ENCODE results near the gene ZFAND6.

The ZFAND6 gene

DNA sequence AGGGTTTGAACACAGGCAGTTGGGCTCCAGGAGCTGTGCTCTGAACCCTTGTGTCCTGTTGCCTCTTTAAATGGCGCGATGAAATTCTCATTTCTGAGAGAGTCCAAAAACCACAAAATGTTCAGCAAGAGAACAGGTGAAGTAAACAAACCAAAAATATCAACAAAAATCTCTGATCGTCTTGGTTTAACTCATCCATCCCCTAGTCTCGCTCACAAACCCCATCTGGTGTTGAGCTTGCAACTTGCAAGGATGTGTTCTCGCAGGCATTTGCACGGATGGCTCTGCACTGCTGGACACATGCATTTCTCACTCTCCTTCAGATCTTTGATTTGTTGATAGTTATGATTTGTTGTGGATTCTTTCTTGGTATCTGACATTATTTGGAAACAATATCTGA lies 124.4 kb downstream of the ZFAND6 start:
- no peaks in the 10 kb centered on the region for H3K4me1 ChIP-seq (ENCODE audit: control insufficient read depth in 1 of 2, insufficient read depth in 2 of 2, low read length in 2 of 2)
- H3K4me3 ChIP-seq (ENCODE audit: low read depth in 1 of 2, low read length in 2 of 2): no peak overlapping the region
- H3K27ac ChIP-seq (ENCODE audit: low read length): no peak overlapping the region
- H3K27me3 ChIP-seq (ENCODE audit: low read depth, low read length): no peaks in the 10 kb centered on the region
- peaks cover 28 to 66% of the 10 kb centered on the region in 2 donors for H3K36me3 ChIP-seq (ENCODE audit: control insufficient read depth in 1 of 2, insufficient read depth in 2 of 2, low read length in 2 of 2)
- H3K9me3 ChIP-seq (ENCODE audit: control insufficient read depth in 1 of 2, low read length in 2 of 2): no peaks in the 10 kb centered on the region

- H3K27ac ChIP-seq (ENCODE audit: low read length): no peak overlapping the region
- H3K9me3 ChIP-seq (ENCODE audit: control insufficient read depth in 1 of 2, low read length in 2 of 2): no peaks in the 10 kb centered on the region
- peaks cover 28 to 66% of the 10 kb centered on the region in 2 donors for H3K36me3 ChIP-seq (ENCODE audit: control insufficient read depth in 1 of 2, insufficient read depth in 2 of 2, low read length in 2 of 2)
- no peaks in the 10 kb centered on the region for H3K27me3 ChIP-seq (ENCODE audit: low read depth, low read length)
- H3K4me3 ChIP-seq (ENCODE audit: low read depth in 1 of 2, low read length in 2 of 2): no peak overlapping the region
- no peaks in the 10 kb centered on the region for H3K4me1 ChIP-seq (ENCODE audit: control insufficient read depth in 1 of 2, insufficient read depth in 2 of 2, low read length in 2 of 2)
Observed at GRCh38 chr15:80184554-80184953, 125.1 kb downstream of the ZFAND6 start.

DNA sequence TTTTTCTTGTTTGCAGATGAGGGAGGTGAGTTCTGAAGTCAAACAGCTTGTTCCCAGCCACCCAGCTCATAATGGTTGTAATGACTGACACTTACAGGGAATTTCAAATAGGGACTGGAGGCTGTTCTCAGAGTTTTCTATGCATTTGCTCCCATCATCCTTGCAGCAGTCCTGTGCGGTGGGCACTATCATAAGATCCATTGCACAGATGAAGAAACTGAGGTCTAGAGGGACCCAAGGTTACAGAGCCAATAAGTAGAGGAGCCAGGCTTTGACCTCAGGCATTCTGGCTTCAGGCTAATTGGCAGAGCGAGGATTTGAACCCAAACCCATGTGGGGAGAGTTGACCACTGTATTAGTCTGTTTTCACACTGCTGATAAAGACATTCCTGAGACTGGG lies 125.7 kb downstream of the ZFAND6 start:
- Histone ChIP-seq H3K27me3 (ENCODE audit: low read depth, low read length) (no peaks in the 10 kb centered on the region), H3K36me3 (ENCODE audit: control insufficient read depth in 1 of 2, insufficient read depth in 2 of 2, low read length in 2 of 2) (peaks cover 28 to 65% of the 10 kb centered on the region in 2 donors), H3K4me3 (ENCODE audit: low read depth in 1 of 2, low read length in 2 of 2) (no peak overlapping the region)

GRCh38 chr15:80186066-80186465 lies 126.6 kb downstream of the ZFAND6 start:
- no peak overlapping the region for H3K4me3 ChIP-seq (ENCODE audit: low read depth in 1 of 2, low read length in 2 of 2)
- H3K27ac ChIP-seq (ENCODE audit: low read length): no peak overlapping the region
- no peaks in the 10 kb centered on the region for H3K9me3 ChIP-seq (ENCODE audit: control insufficient read depth in 1 of 2, low read length in 2 of 2)
- H3K4me1 ChIP-seq (ENCODE audit: control insufficient read depth in 1 of 2, insufficient read depth in 2 of 2, low read length in 2 of 2): no peaks in the 10 kb centered on the region
- H3K27me3 ChIP-seq (ENCODE audit: low read depth, low read length): no peaks in the 10 kb centered on the region
- peaks cover 20 to 56% of the 10 kb centered on the region in 2 donors for H3K36me3 ChIP-seq (ENCODE audit: control insufficient read depth in 1 of 2, insufficient read depth in 2 of 2, low read length in 2 of 2)

More for the DNA sequence above, 125.7 kb downstream of the ZFAND6 start:
- H3K9me3 ChIP-seq (ENCODE audit: control insufficient read depth in 1 of 2, low read length in 2 of 2): no peaks in the 10 kb centered on the region
- no peak overlapping the region for H3K27ac ChIP-seq (ENCODE audit: low read length)
- no peaks in the 10 kb centered on the region for H3K4me1 ChIP-seq (ENCODE audit: control insufficient read depth in 1 of 2, insufficient read depth in 2 of 2, low read length in 2 of 2)

- Histone ChIP-seq H3K36me3 (ENCODE audit: control insufficient read depth in 1 of 2, insufficient read depth in 2 of 2, low read length in 2 of 2) (peaks cover 17 to 51% of the 10 kb centered on the region in 2 donors), H3K4me1 (ENCODE audit: control insufficient read depth in 1 of 2, insufficient read depth in 2 of 2, low read length in 2 of 2) (no peaks in the 10 kb centered on the region), H3K9me3 (ENCODE audit: control insufficient read depth in 1 of 2, low read length in 2 of 2) (no peaks in the 10 kb centered on the region), H3K27ac (ENCODE audit: low read length) (no peak overlapping the region), H3K4me3 (ENCODE audit: low read depth in 1 of 2, low read length in 2 of 2) (no peak overlapping the region), H3K27me3 (ENCODE audit: low read depth, low read length) (no peaks in the 10 kb centered on the region)
Observed at GRCh38 chr15:80186597-80186996, 127.1 kb downstream of the ZFAND6 start.
